Measurements from ENCODE around the gene LRRC49. TPM values are rescaled to one million over a fixed set of nuclear protein-coding genes. Genes with fewer than 3 reads are reported as not detected.
"Not testable (repeated sequence)": the region's sequence is repeated elsewhere in the genome, so short reads cannot be mapped to it uniquely, and the experiment has no call there.

LRRC49 gene
- total RNA-seq, 2 donors from 2014 or later, result 9.7 to 10.2 TPM

GRCh38 chr15:70863450-70864218 is 29.0 kb upstream of the LRRC49 start:
- intact Hi-C loops (cut with DNase I), result no loop called here
- DNase-seq (ENCODE audit: low spot score), result no peak

GRCh38 chr15:70866982-70867641 is 25.5 kb upstream of the LRRC49 start:
- no peak for DNase-seq (ENCODE audit: low spot score)
- intact Hi-C loops (cut with DNase I), result no loop called here

- no peak for DNase-seq (ENCODE audit: low spot score)
- intact Hi-C loops (cut with DNase I), result no loop called here
Observed at GRCh38 chr15:70867911-70868467, 24.6 kb upstream of the LRRC49 start.

GRCh38 chr15:70869346-70869745 is 23.3 kb upstream of the LRRC49 start:
- no peak for DNase-seq (ENCODE audit: low spot score)
- intact Hi-C loops (cut with DNase I), result no loop called here

GRCh38 chr15:70870051-70870450 is 22.6 kb upstream of the LRRC49 start:
- DNase-seq (ENCODE audit: low spot score), result no peak
- intact Hi-C loops (cut with DNase I), result no loop called here

GRCh38 chr15:70871490-70871889 is 21.1 kb upstream of the LRRC49 start:
- DNase-seq (ENCODE audit: low spot score); intact Hi-C loops (cut with DNase I): not testable (repeated sequence)

GRCh38 chr15:70873232-70874054 is 19.2 kb upstream of the LRRC49 start:
- DNase-seq (ENCODE audit: low spot score), result no peak
- intact Hi-C loops (cut with DNase I), result no loop called here

- intact Hi-C loops (cut with DNase I), result loop anchor here in 1 of 2 donors (5.0 kb wide), 1 partner anchor 48 kb away; no protein-coding TSS in a partner anchor
- no peak for DNase-seq (ENCODE audit: low spot score)
Observed at GRCh38 chr15:70875001-70875782, 17.4 kb upstream of the LRRC49 start.

GRCh38 chr15:70876011-70876410 is 16.6 kb upstream of the LRRC49 start:
- no peak for DNase-seq (ENCODE audit: low spot score)
- intact Hi-C loops (cut with DNase I), result loop anchor here in 1 of 2 donors (5.0 kb wide), 1 partner anchor 49 kb away; no protein-coding TSS in a partner anchor

GRCh38 chr15:70876683-70877082 is 15.9 kb upstream of the LRRC49 start:
- DNase-seq (ENCODE audit: low spot score), result no peak
- intact Hi-C loops (cut with DNase I), result loop anchor here in 1 of 2 donors (5.0 kb wide), 1 partner anchor 49 kb away; no protein-coding TSS in a partner anchor

- intact Hi-C loops (cut with DNase I), result loop anchor here in 1 of 2 donors (1.0 to 5.0 kb wide), 2 partner anchors 18 to 52 kb away; no protein-coding TSS in a partner anchor
- no peak for DNase-seq (ENCODE audit: low spot score)
Observed at GRCh38 chr15:70879401-70879800, 13.2 kb upstream of the LRRC49 start.

- intact Hi-C loops (cut with DNase I), result loop anchor here in 1 of 2 donors (5.0 kb wide), 1 partner anchor 48 kb away; no protein-coding TSS in a partner anchor
Observed at GRCh38 chr15:70880781-70881180, 11.8 kb upstream of the LRRC49 start.

GRCh38 chr15:70882361-70882760 is 10.3 kb upstream of the LRRC49 start:
- DNase-seq (ENCODE audit: low spot score), result no peak
- intact Hi-C loops (cut with DNase I), result loop anchor here in 1 of 2 donors (5.0 kb wide), 1 partner anchor 50 kb away; no protein-coding TSS in a partner anchor

More at GRCh38 chr15:70880781-70881180, 11.8 kb upstream of the LRRC49 start:
- no peak for DNase-seq (ENCODE audit: low spot score)

- no peak for DNase-seq (ENCODE audit: low spot score)
- intact Hi-C loops (cut with DNase I), result no loop called here
Observed at GRCh38 chr15:70892912-70893560, 410 bp downstream of the LRRC49 start.

- DNase-seq (ENCODE audit: low spot score), result no peak
- intact Hi-C loops (cut with DNase I), result no loop called here
Observed at GRCh38 chr15:70902107-70902506, 9.5 kb downstream of the LRRC49 start.

- intact Hi-C loops (cut with DNase I), result no loop called here
- DNase-seq (ENCODE audit: low spot score), result no peak
Observed at GRCh38 chr15:70906842-70907241, 14.2 kb downstream of the LRRC49 start.

- intact Hi-C loops (cut with DNase I), result no loop called here
- no peak for DNase-seq (ENCODE audit: low spot score)
Observed at GRCh38 chr15:70907784-70908471, 15.3 kb downstream of the LRRC49 start.

All from posterior vena cava (tissue), 2 donors.